NCI-H774 (cell line): ENCODE results near the gene FBXO22.
"Not testable (repeated sequence)": the region's sequence is repeated elsewhere in the genome, so short reads cannot be mapped to it uniquely, and the experiment has no call there.

Experiments
- DNase-seq: peaks from one replicate; lab custom pipeline; 2025; lab: John Stamatoyannopoulos, UW

Gene FBXO22

GRCh38 chr15:75981149-75981815 is 77.6 kb downstream of the FBXO22 start:
- DNase-seq, result no peak

GRCh38 chr15:75982468-75982867 is 78.8 kb downstream of the FBXO22 start:
- no peak for DNase-seq

DNA sequence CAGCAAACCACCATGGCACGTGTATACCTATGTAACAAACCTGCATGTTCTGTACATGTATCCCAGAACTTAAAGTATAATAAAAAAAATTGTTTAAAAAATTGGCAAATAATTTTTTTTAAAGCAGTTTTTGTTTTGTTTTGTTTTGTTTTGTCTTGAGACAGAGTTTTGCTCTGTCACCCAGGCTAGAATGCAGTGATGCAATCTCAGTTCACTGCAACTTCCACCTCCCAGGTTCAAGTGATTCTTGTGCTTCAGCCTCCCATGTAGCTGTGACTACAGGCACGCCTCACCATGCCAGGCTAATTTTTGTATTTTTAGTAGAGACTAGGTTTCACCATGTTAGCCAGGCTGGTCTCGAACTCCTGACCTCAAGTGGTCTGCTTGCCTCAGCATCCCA is 81.0 kb downstream of the FBXO22 start:
- DNase-seq, result not testable (repeated sequence)

- no peak for DNase-seq
These were observed 82.3 kb downstream of the FBXO22 start for GRCh38 chr15:75985971-75986370.

GRCh38 chr15:75989045-75989444 is 85.4 kb downstream of the FBXO22 start:
- no peak for DNase-seq

DNA sequence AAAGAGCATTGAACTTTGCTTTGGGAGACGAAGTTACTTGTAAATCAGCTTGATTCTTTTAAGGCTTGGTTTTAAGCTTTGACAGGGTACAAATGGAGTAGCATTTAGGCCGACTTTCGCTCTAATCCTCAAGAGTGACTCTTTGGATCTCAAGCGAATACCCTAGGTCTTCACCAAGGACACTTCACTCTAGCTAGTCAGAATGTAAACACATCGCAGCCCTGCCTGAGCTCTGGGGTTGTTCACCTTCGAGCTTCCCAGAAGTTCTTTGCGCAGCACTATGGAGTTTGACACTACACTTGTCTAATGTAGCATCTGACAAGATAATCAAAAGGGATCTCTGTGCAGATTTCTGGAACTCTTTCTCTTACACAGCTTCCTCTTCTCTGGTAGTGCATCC is 86.2 kb downstream of the FBXO22 start:
- DNase-seq, result no peak
